Measurements from ENCODE around the gene SOD1. TPM values are rescaled to one million over a fixed set of nuclear protein-coding genes. Genes with fewer than 3 reads are reported as not detected.

SOD1 gene
- total and polyA plus RNA-seq, 2 of the 8 experiments (the other 6 are each of a cell fraction or from before 2014, with no cell fraction given), result 192 to 226 TPM

DNA sequence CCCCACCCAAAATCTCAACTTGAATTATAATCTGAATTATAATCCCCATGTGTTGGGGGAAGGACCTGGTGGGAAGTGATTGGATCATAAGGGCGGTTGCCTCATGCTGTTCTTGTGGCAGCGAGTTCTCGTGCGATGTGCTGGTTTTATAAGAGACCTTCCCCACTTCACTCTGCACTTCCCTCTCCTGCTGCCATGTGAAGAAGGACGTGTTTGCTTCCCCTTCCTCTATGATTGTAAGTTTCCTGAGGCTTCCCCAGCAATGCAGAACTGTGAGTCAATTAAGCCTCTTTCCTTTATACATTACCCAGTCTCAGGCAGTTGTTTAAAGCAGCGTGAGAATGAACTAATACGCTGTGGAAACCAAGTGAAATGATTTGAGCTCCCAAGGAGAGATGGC lies 48.0 kb upstream of the SOD1 start:
- Histone ChIP-seq H2BK20ac (ENCODE audit: low read length) (no peak overlapping the region), H3K79me2 (ENCODE audit: control insufficient read depth in 1 of 2, insufficient read depth in 2 of 2, low read length in 2 of 2) (no peaks in the 10 kb centered on the region), H3K18ac (ENCODE audit: extremely low read depth, low read length) (no peak overlapping the region), H3K79me1 (ENCODE audit: low read depth, low read length) (no peaks in the 10 kb centered on the region), H3K23me2 (ENCODE audit: low read depth, low read length) (no peaks in the 10 kb centered on the region), H2BK5ac (ENCODE audit: low read depth, low read length) (no peak overlapping the region), H3K4ac (replicated peaks; ENCODE audit: insufficient read length, low read depth, low read length) (no peak overlapping the region), H3K27ac (ENCODE audit: low read depth, low read length) (no peak overlapping the region), H3K4me3 (ENCODE audit: extremely low read depth in 1 of 4, insufficient read depth in 2 of 4, low read depth in 3 of 4, low read length in 4 of 4) (no peak overlapping the region), H3K9ac (replicated peaks in 1 of 4; ENCODE audit: extremely low read depth in 1 of 4, low read depth in 3 of 4, low read length in 3 of 4) (no peak overlapping the region), H4K5ac (ENCODE audit: insufficient read length, low read depth, low read length) (no peak overlapping the region), H2BK15ac (ENCODE audit: low read length) (no peak overlapping the region), H3K9me3 (ENCODE audit: insufficient read depth in 2 of 2, low read depth in 1 of 2, low read length in 1 of 2) (no peaks in the 10 kb centered on the region), H3K4me1 (replicated peaks in 1 of 4; ENCODE audit: control insufficient read depth in 3 of 4, insufficient read depth in 4 of 4, low read length in 3 of 4) (no peaks in the 10 kb centered on the region), H4K20me1 (replicated peaks in 1 of 2; ENCODE audit: control insufficient read depth in 1 of 2, insufficient read depth in 2 of 2, low read length in 2 of 2) (no peaks in the 10 kb centered on the region), H3K27me3 (replicated peaks in 1 of 4; ENCODE audit: control insufficient read depth in 3 of 4, extremely low read depth in 1 of 4, insufficient read depth in 3 of 4, low read length in 3 of 4) (no peaks in the 10 kb centered on the region), H3K56ac (replicated peaks; ENCODE audit: insufficient read length, low read depth, low read length) (no peak overlapping the region), H3K36me3 (ENCODE audit: control insufficient read depth in 2 of 4, insufficient read depth in 4 of 4, low read length in 3 of 4) (no peaks in the 10 kb centered on the region), H2AK5ac (ENCODE audit: low read depth, low read length) (no peak overlapping the region), H2BK12ac (ENCODE audit: low read depth, low read length) (no peak overlapping the region), H4K8ac (ENCODE audit: extremely low read depth, insufficient read depth, low read length) (no peak overlapping the region), H3K14ac (ENCODE audit: insufficient read length) (no peak overlapping the region), H4K91ac (replicated peaks; ENCODE audit: insufficient read length, low read length) (no peak overlapping the region), H2BK120ac (replicated peaks; ENCODE audit: low read depth, low read length) (no peak overlapping the region), H3K4me2 (ENCODE audit: insufficient read depth in 1 of 2, low read depth in 2 of 2, low read length in 2 of 2) (no peak overlapping the region), H2AFZ (ENCODE audit: low read length) (no peak overlapping the region), H3K23ac (ENCODE audit: insufficient read length) (no peak overlapping the region)
- ChIA-PET POLR2A (ENCODE audit: partially characterized antibody) (interaction anchor here (1.4 kb wide), 1 partner anchor 8 kb away, joined by 3 read pairs; no protein-coding TSS in a partner anchor), CTCF (ENCODE audit: partially characterized antibody) (interaction anchor here (1.3 to 3.2 kb wide), 4 partner anchors 12 to 512 kb away, joined by 3 to 14 read pairs (median 4); no protein-coding TSS in a partner anchor)
- FAIRE-seq (no peak), DNase-seq (ENCODE audit: low read depth in 1 of 2, low spot score in 2 of 2) (no peak)
- WGBS, 2 experiments (ENCODE audit: extremely low coverage in 1 of 2, insufficient coverage in 1 of 2, insufficient read length in 1 of 2, insufficient replicate concordance in 2 of 2, low coverage in 1 of 2, low lambda C conversion rate in 2 of 2, missing lambda C conversion rate in 1 of 2), result 91% methylated on average over 7 of the region's 7 CpGs; no CpG with 5 or more reads in 1 of the 2 experiments
- TF ChIP-seq EGR1 (IDR thresholded peaks at IDR 0.05; ENCODE audit: borderline replicate concordance, low read depth, low read length) (no peak), TAF1 (IDR thresholded peaks at IDR 0.05; ENCODE audit: low read depth, low read length) (no peak), CHD2 (IDR thresholded peaks at IDR 0.05; ENCODE audit: low read length) (no peak), EP300 (IDR thresholded peaks at IDR 0.05; ENCODE audit: borderline replicate concordance in 1 of 2, low read depth in 2 of 2, low read length in 2 of 2) (no peak)
